NCI-H446 (cell line): Measurements from ENCODE around the gene ST8SIA4.
"Not testable (repeated sequence)": the region's sequence is repeated elsewhere in the genome, so short reads cannot be mapped to it uniquely, and the experiment has no call there.

Source experiments
- DNase-seq, 2 experiments: peaks; one replicate each; lab custom pipeline; 2025; lab: John Stamatoyannopoulos, UW

ST8SIA4 gene

GRCh38 chr5:100828071-100828897 lies 74.8 kb downstream of the ST8SIA4 start:
- DNase-seq: no peak

- DNase-seq: no peak
Observed at GRCh38 chr5:100827481-100827889, 75.6 kb downstream of the ST8SIA4 start.

- DNase-seq: peak in 1 of 2 experiments; percentile 21
Observed at GRCh38 chr5:100826133-100826532, 76.9 kb downstream of the ST8SIA4 start.

DNA sequence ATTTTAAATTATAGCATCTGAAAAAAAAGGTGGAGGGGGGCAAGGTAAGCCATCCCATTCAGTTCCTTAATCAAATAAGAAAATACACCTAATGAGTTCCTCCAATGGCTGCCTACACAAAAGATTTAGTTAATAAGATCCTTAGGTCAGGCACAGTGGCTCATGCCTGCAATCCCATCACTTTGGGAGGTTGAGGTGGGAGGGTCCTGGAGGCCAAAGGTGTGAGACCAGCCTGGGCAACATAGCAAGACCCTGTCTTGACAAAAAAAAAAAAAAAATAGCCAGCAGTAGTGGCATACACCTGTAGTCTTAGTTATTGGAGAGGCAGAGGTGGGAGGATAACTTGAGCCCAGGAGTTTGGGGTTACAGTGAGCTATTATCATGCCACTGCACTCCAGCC lies 78.4 kb downstream of the ST8SIA4 start:
- DNase-seq: no peak

- DNase-seq: no peak
Observed at GRCh38 chr5:100823812-100824211, 79.3 kb downstream of the ST8SIA4 start.

DNA sequence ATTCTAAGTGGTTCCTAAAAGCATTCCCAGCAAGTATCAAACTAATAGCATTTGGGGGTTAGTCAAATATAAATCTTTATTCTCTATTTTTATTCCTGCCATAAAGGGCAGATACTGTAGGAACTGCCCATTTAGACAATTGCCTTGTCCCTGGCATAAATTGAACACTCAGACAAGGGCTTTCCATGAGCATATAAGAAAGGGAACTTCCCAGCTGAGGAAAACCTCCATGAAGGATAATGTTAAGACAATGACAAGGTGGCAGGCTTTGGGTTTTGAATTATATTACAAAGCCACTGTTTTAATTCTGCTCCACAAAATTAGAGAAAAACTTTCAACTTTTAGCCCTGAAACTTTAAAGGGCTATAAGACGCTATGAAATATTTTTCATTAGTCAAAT lies 81.3 kb downstream of the ST8SIA4 start:
- DNase-seq: no peak

GRCh38 chr5:100818340-100818739 lies 84.7 kb downstream of the ST8SIA4 start:
- no peak for DNase-seq

GRCh38 chr5:100803397-100803796 lies 99.7 kb downstream of the ST8SIA4 start:
- DNase-seq: peak in 1 of 2 experiments; percentile 2

- DNase-seq: no peak
Observed at GRCh38 chr5:100802208-100802607, 100.9 kb downstream of the ST8SIA4 start.

- no peak for DNase-seq
Observed at GRCh38 chr5:100800562-100800961, 102.5 kb downstream of the ST8SIA4 start.

DNA sequence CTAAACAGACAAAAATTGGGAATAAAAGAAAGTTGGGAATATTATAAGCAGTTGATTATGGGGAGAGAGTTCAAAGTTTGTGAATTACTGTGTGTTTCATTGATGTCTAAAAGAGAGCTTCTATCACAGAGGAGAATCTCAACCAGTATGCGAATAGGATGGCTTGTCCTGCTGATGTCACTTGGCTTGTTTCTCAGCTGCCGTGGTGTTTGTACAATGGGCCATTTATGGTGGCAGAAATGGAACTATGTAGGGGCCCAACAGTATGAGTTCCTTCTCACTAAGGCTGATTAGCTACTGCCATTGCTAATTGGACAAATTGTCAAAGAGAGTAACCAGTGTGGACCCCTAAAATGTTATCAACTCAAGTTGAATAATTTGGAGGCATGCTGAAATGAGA lies 103.9 kb downstream of the ST8SIA4 start:
- DNase-seq: no peak

DNA sequence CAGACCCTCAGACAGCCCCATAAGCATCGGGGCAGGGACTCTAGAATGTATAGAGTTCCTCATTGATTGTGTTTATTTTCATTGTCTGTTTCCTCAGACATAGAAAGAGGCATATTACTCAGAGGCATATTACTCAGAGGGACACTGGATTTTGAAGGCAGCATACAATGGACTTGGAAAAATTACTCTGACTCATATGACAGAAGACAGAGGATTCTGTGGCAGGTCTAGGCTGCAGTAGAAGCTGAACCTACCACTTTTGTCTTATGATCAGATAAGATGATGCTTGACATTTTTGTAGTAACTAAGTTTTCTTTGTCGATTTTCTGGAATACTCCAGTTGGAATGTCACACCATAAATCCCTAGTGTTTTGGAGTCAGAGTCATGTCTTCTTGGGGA lies 105.2 kb downstream of the ST8SIA4 start:
- DNase-seq: no peak

DNA sequence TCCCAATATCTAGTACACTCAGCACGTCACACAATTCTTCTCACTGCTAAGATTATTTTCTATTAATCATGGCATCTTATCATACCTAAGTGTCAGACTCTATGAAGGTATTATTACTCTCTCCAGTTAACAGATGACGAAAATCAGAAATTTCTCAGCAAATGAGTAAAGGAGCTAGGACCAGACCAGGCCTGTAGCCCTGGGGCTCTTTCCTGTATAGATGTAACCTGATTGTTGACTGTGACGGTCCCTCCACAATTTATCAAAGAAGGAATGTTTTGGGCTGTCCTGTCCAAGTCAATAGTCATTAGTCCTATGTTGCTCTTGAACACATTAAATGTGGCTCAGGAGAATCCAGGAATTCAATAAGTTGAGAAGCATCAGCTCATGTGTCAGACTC lies 106.2 kb downstream of the ST8SIA4 start:
- DNase-seq: no peak

DNA sequence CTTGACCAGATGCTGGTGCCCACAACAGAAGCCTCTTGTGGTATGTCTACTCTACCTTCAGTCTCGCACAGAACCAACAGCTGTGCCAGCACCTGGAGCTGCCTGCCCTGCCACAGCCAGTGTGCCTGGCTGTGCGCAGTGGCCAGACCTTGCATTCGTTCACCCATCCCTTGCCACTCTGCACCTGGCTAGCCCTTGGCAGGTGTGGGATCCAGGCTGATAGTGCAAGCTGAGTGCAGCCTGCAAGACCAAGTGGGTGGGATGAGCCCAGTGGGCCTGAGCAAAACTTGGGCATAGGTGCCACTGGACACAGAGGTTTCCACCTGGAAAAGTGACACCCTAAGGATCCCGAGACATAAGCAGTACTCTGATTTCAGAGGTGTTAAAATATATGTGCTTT lies 108.2 kb downstream of the ST8SIA4 start:
- DNase-seq: no peak

DNA sequence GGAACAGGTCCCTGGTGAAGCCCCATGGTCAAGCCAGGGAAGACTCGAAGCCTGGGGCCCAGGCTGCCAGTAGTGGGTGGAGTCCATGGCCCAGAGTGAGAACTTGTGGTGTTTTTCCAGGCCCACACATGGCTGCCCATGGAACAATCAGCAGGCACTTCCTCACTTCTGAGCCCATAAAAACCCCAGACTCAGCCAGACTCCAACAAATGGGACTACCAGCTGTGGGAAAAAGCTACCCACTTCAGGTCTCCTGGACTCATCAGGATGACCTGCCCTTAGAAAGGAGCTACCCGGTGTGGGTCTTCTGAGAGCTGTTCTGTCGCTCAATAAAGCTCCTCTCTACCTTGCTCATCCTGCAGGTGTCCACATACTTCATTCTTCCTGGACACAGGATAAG lies 108.9 kb downstream of the ST8SIA4 start:
- no peak for DNase-seq

GRCh38 chr5:100792781-100793180 lies 110.3 kb downstream of the ST8SIA4 start:
- DNase-seq: no peak

- DNase-seq: no peak
Observed at GRCh38 chr5:100791391-100791790, 111.7 kb downstream of the ST8SIA4 start.

DNA sequence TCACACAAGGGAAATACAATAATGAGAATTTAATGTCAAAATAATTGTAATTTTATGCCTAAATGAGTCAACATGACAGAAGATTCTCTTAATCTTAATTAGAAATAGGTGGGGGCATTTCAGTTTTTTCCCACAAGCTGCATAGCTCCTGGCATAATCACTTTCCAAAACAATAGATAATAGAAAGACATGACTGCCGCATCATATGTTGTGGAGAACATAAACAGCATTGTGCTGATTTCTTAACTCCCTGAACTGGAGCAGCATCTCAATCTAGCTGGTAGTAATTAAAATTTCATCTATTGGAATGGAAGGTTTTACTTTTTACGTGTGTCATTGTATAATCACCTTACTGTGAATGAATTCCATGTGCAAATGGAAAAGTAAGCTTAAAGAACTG lies 112.1 kb downstream of the ST8SIA4 start:
- DNase-seq: no peak

- DNase-seq: no peak
Observed at GRCh38 chr5:100790170-100790665, 112.9 kb downstream of the ST8SIA4 start.

DNA sequence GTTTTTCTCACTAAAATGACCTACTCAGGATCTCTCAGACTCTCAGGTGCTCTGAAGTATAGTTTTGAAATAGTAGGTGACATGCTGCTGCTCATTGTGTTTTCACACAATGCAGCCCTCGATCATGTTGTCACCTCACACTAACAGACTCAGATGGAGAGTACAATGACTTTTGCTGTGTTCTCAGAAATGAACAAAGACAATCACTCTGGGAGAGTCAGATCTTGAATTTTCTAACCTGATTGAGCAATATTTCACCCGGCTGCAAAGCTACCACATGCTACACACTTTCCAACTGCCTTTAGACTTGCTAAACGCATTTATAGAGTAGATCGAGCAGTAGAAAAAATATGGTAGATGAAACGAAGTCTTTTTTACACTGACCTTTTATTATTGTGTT lies 113.4 kb downstream of the ST8SIA4 start:
- no peak for DNase-seq

DNA sequence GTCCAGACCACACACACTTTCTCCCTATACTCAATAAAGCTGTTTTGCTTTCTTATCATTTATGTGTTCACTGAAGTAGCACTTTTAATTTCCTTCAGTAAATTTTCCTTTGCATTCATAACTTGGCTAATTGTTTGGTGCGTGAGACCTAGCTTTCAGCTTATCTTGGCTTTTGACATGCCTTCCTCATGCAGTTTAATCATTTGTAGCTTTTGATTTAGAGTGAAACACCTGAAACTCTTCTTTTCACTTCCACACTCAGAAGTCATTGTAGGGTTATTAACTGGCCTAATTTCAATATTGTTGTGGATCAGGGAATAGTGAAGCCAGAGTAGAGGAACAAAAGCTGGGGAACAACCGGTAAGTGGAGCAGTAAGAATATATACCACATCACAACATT lies 114.7 kb downstream of the ST8SIA4 start:
- DNase-seq: no peak

DNA sequence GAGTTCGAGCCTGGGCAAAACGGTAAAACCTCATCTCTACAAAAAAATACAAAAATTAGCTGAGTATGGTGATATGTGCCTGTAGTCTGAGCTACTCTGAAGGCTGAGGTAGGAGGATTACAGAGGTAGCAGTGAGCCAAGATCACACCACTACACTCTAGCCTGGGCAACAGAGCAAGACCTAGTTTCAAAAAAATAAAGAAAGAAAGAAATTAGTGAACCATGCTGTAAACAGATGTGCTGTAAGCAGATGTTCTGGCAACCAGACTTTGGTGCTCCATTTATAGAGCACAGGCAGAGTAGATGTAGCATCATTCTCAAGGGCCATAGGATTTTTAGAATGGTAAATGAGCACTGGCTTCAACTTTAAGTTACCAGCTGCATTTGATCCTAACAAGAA lies 115.4 kb downstream of the ST8SIA4 start:
- DNase-seq: no peak

DNA sequence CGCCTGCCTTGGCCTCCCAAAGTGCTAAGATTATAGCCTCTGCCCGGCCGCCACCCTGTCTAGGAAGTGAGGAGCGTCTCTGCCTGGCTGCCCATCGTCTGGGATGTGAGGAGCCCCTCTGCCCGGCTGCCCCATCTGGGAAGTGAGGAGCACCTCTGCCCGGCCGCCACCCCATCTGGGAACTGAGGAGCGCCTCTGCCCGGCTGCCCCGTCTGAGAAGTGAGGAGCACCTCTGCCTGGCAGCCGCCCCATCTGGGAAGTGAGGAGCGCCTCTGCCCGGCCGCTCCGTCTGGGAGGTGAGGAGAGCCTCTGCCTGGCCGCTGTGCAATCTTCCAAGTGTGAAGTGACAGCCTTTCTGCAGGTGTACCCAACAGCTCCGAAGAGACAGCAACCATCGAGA lies 117.5 kb downstream of the ST8SIA4 start:
- DNase-seq: not testable (repeated sequence)

DNA sequence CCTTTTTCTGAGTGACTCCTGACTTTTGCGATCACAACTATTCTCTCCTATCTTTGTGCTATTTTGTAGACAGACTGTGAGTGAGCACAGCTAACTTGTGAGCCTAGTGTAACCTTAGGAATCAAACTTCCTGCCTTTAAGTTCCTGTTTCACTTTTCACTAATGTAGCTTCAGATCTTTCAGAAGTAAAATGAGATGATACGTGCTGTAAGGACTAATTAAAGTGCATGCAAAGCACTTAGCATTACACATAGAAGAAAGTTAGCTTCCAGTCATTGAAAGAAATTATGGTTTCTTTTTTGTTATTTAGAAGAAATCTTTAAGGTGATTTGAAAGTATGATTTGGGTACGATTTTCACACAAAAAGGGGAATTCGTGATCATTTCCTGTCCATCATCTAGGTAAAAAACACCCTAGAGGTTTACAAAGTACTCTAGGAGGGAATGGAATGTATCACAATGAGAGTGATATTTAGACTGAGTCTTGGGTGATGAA lies 122.7 kb downstream of the ST8SIA4 start:
- no peak for DNase-seq
